NT2/D1 (cell line): ENCODE data around the gene GRID2.

ENCODE experiments used
- SUZ12 ChIP-seq: IDR thresholded peaks from 2 replicates; pipeline ENCODE4 v1.6.1; 2011; ENCODE audit not compliant: insufficient read length, insufficient read depth; ENCODE audit errors: extremely low read depth
- YY1 ChIP-seq: IDR thresholded peaks from 2 replicates; pipeline ENCODE4 v1.6.1; 2011; ENCODE audit not compliant: insufficient read length, insufficient read depth
- ZNF274 ChIP-seq: IDR thresholded peaks from 2 replicates; pipeline ENCODE4 v1.6.1; 2011; ENCODE audit warnings: mild to moderate bottlenecking, low read depth, low read length

- TF ChIP-seq YY1 (no peak), SUZ12 (no peak), ZNF274 (no peak)
These were observed 35.1 kb upstream of the GRID2 start for GRCh38 chr4:92268642-92269041.
